Activated T-helper 17 cell treated with anti-CD3 and anti-CD28 coated beads, Interleukin-2, amount 50 U/mL, for 72 hours (primary cell): ENCODE data around the gene FMN1. TPM values are rescaled to one million over a fixed set of nuclear protein-coding genes. Genes with fewer than 3 reads are reported as not detected.

ENCODE experiments used
- ATAC-seq: fragments of 150-1000 bp; cut with Tn5 transposase; replicated peaks from 2 replicates; pipeline ENCODE4 v1.10.0; 2021; ENCODE audit warnings: mild to moderate bottlenecking, moderate library complexity
- H3K27ac Mint-ChIP-seq: one replicate; pipeline ENCODE4 v1.8.0; 2022; ENCODE audit warnings: mixed read lengths
- H3K27me3 Mint-ChIP-seq: one replicate; pipeline ENCODE4 v1.8.0; 2022; ENCODE audit warnings: mixed read lengths
- H3K36me3 Mint-ChIP-seq: one replicate; pipeline ENCODE4 v1.8.0; 2022; ENCODE audit warnings: low read depth, mild to moderate bottlenecking, mixed read lengths
- H3K4me1 Mint-ChIP-seq: one replicate; pipeline ENCODE4 v1.8.0; 2022; ENCODE audit warnings: mixed read lengths
- H3K4me3 Mint-ChIP-seq: one replicate; pipeline ENCODE4 v1.8.0; 2022; ENCODE audit warnings: mild to moderate bottlenecking, mixed read lengths
- H3K9me3 Mint-ChIP-seq: one replicate; pipeline ENCODE4 v1.8.0; 2022; ENCODE audit warnings: mixed read lengths
- total RNA-seq, 2 donors: library from RNA; stranded (reverse); gene quantifications; one replicate each; pipeline ENCODE4 v1.2.3, GENCODE V29; 2022

Gene FMN1
- total RNA-seq, 2 donors from 2014 or later: 1.0 to 2.0 TPM

DNA sequence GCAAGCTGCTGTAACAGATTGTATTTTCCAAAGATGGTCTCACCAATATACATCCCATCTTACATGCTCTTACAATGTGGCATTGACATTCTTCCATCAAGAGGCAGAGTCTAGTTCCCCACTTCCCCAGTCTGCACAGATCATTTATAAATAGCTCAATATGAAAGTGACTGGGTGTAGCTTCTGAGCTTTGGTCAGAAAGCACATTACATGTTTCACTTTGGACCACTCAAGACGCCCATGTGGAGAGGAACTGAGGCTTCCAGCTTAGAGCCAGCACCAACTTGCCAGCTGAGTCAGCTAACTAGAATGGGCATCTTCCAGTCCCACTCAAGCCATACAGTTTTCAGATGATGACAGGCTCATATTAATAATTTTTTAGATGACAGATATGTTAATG, 431.2 kb downstream of the FMN1 start:
- H3K36me3 Mint-ChIP-seq: no peaks in the 10 kb centered on the region
- no peaks in the 10 kb centered on the region for H3K9me3 Mint-ChIP-seq
- no peak for ATAC-seq
- no peak overlapping the region for H3K27ac Mint-ChIP-seq
- no peaks in the 10 kb centered on the region for H3K4me1 Mint-ChIP-seq
- peaks cover 8% of the 10 kb centered on the region for H3K27me3 Mint-ChIP-seq
- H3K4me3 Mint-ChIP-seq: no peak overlapping the region

- H3K36me3 Mint-ChIP-seq: no peaks in the 10 kb centered on the region
- H3K27ac Mint-ChIP-seq: no peak overlapping the region
- H3K27me3 Mint-ChIP-seq: peaks cover 22% of the 10 kb centered on the region
- H3K4me3 Mint-ChIP-seq: no peak overlapping the region
- no peaks in the 10 kb centered on the region for H3K4me1 Mint-ChIP-seq
- no peaks in the 10 kb centered on the region for H3K9me3 Mint-ChIP-seq
- ATAC-seq: no peak
These were observed 437.1 kb downstream of the FMN1 start for GRCh38 chr15:32757426-32757825.

DNA sequence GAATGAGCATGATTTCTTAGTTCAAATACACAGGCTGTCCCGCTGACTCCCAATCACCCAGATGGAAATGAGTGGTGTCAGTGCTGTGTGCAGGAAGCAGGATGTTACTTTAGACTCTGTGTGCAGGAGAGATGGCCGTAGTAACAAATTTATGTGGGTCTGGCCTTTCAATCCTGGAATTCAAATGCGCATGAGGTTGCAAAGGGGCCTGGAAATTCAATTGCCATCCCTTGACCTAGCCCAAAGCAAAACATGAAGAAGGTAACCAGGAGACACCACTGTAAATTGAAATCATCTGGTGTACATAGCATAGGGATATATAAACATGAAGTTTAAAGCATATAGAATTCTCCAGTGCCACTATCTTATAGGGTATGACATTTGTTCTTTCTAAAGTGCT, 443.5 kb downstream of the FMN1 start:
- Mint-ChIP-seq H3K9me3 (no peaks in the 10 kb centered on the region), H3K27me3 (peaks cover 6% of the 10 kb centered on the region)
- ATAC-seq: no peak

GRCh38 chr15:32747921-32748342, 446.6 kb downstream of the FMN1 start:
- Mint-ChIP-seq H3K27ac (no peak overlapping the region), H3K4me3 (no peak overlapping the region), H3K4me1 (no peaks in the 10 kb centered on the region), H3K36me3 (no peaks in the 10 kb centered on the region), H3K9me3 (no peaks in the 10 kb centered on the region), H3K27me3 (peaks cover 5% of the 10 kb centered on the region)
- ATAC-seq: no peak

More for the DNA sequence above, 443.5 kb downstream of the FMN1 start:
- Mint-ChIP-seq H3K27ac (no peak overlapping the region), H3K4me3 (no peak overlapping the region), H3K36me3 (no peaks in the 10 kb centered on the region), H3K4me1 (no peaks in the 10 kb centered on the region)

DNA sequence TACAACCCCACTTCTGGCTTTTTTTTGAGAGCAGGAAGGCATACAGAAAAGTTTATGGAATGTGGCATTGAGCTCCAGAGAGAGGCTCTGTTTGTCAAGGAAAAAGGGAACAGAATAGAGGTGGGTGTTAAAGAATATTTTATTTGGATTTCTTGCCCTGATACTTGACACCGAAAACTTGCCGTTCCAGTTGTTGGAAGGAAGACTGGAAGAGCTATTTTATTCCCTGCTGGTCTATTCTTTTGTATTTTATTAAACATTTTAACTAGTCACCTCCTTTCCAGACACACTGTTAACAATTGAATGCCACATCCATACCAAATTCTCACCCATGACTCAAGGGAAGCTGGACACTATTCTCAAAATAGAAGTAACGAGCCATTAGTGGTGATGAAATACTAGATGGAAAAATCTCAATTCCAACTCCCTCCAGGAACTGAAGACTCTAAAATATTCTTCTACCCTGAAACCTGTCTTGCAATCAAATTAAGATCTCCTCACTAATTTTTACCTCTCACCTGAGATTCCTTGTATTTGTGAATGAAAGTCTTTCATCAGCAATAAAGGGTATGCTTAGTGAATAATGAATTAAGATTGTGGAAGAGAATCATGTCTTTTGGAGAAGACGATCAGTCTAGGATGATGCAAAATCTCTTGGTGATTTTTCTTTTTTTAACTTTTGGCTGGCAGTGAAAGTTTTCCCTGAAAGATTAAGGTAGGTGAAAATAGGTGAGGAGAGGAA, 448.2 kb downstream of the FMN1 start:
- Mint-ChIP-seq H3K27ac (no peak overlapping the region), H3K27me3 (peaks cover 9% of the 10 kb centered on the region), H3K9me3 (peaks cover 3% of the 10 kb centered on the region), H3K4me1 (no peaks in the 10 kb centered on the region), H3K4me3 (no peak overlapping the region), H3K36me3 (no peaks in the 10 kb centered on the region)
- ATAC-seq: no peak

GRCh38 chr15:32743411-32744140, 450.9 kb downstream of the FMN1 start:
- no peaks in the 10 kb centered on the region for H3K36me3 Mint-ChIP-seq
- peaks cover 7% of the 10 kb centered on the region for H3K9me3 Mint-ChIP-seq
- no peak for ATAC-seq
- H3K27me3 Mint-ChIP-seq: peaks cover 13% of the 10 kb centered on the region
- no peak overlapping the region for H3K4me3 Mint-ChIP-seq
- no peak overlapping the region for H3K27ac Mint-ChIP-seq
- no peaks in the 10 kb centered on the region for H3K4me1 Mint-ChIP-seq

DNA sequence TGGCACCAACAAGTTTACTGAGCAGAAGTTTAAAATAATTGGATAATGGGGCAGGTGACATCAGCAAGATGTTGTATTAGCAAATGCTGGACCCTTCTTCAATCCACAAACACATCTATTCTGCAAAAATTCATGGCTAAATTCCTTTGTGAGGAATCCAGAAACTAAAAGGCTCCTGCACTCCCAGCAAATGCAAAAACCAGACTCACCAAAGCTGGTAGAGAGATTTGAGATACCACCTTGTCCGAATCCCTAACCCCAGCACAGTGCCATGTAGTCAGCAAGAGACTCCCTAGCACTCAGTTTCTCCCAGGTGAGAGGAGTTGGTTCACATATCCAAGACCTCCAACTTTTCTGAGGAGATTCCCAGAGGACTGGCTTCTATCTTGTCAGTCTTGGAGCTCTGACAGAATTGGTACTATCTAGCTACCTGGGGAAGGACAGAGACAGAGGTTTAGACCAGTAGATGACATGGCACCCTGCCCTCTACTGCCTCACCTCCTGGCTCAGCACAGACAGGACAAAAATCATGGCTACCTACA, 454.9 kb downstream of the FMN1 start:
- Mint-ChIP-seq H3K27ac (no peak overlapping the region), H3K9me3 (peaks cover 7% of the 10 kb centered on the region), H3K4me3 (no peak overlapping the region), H3K36me3 (no peaks in the 10 kb centered on the region), H3K4me1 (no peaks in the 10 kb centered on the region), H3K27me3 (peaks cover 19% of the 10 kb centered on the region)
- no peak for ATAC-seq

DNA sequence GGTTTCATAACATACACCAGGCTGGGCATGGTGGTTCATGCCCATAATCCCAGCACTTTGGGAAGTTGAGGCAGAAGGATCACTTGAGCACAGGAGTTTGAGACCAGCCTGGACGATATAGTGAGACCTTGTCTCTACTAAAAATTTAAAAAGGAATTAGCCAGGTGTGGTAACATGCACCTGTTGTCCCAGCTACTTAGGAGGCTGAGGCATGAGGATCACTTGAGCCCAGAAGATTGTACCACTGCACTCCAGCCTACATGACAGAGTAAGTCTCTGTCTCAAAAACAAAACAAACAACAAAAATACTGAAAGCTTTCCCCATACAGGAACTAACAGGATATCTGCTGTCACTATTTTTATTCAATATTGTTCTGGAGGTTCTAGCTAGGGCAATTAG, 455.8 kb downstream of the FMN1 start:
- H3K4me1 Mint-ChIP-seq: no peaks in the 10 kb centered on the region
- H3K4me3 Mint-ChIP-seq: no peak overlapping the region
- peaks cover 23% of the 10 kb centered on the region for H3K27me3 Mint-ChIP-seq
- no peaks in the 10 kb centered on the region for H3K36me3 Mint-ChIP-seq
- peaks cover 7% of the 10 kb centered on the region for H3K9me3 Mint-ChIP-seq
- ATAC-seq: no peak
- no peak overlapping the region for H3K27ac Mint-ChIP-seq

DNA sequence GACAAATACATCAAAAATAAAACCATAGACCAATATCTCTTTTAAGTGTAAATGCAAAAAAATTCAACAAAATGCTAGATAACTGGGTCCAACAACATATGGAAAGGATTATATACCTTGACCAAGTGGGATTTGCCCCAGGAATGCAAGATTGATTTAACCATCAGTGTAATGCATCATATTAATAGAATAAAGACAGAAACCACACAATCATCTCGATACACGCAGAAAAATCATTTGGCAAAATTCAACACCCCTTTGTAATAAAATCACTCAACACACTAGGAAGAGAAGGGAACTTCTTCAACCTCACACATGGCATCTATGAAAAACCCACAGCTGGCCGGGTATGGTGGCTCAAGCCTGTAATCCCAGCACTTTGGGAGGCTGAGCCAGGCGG, 457.2 kb downstream of the FMN1 start:
- H3K27me3 Mint-ChIP-seq: peaks cover 25% of the 10 kb centered on the region
- H3K9me3 Mint-ChIP-seq: peaks cover 5% of the 10 kb centered on the region
- H3K36me3 Mint-ChIP-seq: no peaks in the 10 kb centered on the region
- H3K4me1 Mint-ChIP-seq: no peaks in the 10 kb centered on the region
- H3K27ac Mint-ChIP-seq: no peak overlapping the region
- ATAC-seq: no peak
- H3K4me3 Mint-ChIP-seq: no peak overlapping the region

- H3K27me3 Mint-ChIP-seq: peaks cover 29% of the 10 kb centered on the region
- H3K27ac Mint-ChIP-seq: no peak overlapping the region
- ATAC-seq: no peak
- H3K4me3 Mint-ChIP-seq: no peak overlapping the region
- H3K36me3 Mint-ChIP-seq: no peaks in the 10 kb centered on the region
- H3K9me3 Mint-ChIP-seq: peaks cover 4% of the 10 kb centered on the region
- no peaks in the 10 kb centered on the region for H3K4me1 Mint-ChIP-seq
These were observed 457.8 kb downstream of the FMN1 start for GRCh38 chr15:32736701-32737061.

GRCh38 chr15:32735989-32736700, 458.4 kb downstream of the FMN1 start:
- Mint-ChIP-seq H3K4me3 (no peak overlapping the region), H3K36me3 (no peaks in the 10 kb centered on the region), H3K27ac (no peak overlapping the region), H3K4me1 (no peaks in the 10 kb centered on the region), H3K27me3 (peaks cover 32% of the 10 kb centered on the region), H3K9me3 (peaks cover 4% of the 10 kb centered on the region)
- no peak for ATAC-seq

GRCh38 chr15:32733281-32733680, 461.2 kb downstream of the FMN1 start:
- no peak overlapping the region for H3K4me3 Mint-ChIP-seq
- no peaks in the 10 kb centered on the region for H3K4me1 Mint-ChIP-seq
- no peaks in the 10 kb centered on the region for H3K36me3 Mint-ChIP-seq
- H3K27ac Mint-ChIP-seq: no peak overlapping the region
- no peaks in the 10 kb centered on the region for H3K9me3 Mint-ChIP-seq
- H3K27me3 Mint-ChIP-seq: peaks cover 45% of the 10 kb centered on the region
- ATAC-seq: no peak

- no peaks in the 10 kb centered on the region for H3K4me1 Mint-ChIP-seq
- peaks cover 47% of the 10 kb centered on the region for H3K27me3 Mint-ChIP-seq
- H3K27ac Mint-ChIP-seq: no peak overlapping the region
- no peaks in the 10 kb centered on the region for H3K9me3 Mint-ChIP-seq
- no peaks in the 10 kb centered on the region for H3K36me3 Mint-ChIP-seq
- no peak overlapping the region for H3K4me3 Mint-ChIP-seq
- ATAC-seq: no peak
These were observed 461.8 kb downstream of the FMN1 start for GRCh38 chr15:32732574-32733157.
